ENCODE results near the gene YOD1. TPM values are rescaled to one million over a fixed set of nuclear protein-coding genes. Genes with fewer than 3 reads are reported as not detected.

YOD1 gene
- total and polyA plus RNA-seq, 2 of the 4 experiments (the other 2 are of a cell fraction): 1.8 to 5.4 TPM

GRCh38 chr1:207067665-207068064, 16.7 kb upstream of the YOD1 start:
- POLR2A ChIA-PET (ENCODE audit: unreplicated experiment): no interaction called here
- no CpG with 5 or more reads among the region's 5 CpGs for WGBS, 2 experiments (ENCODE audit: extremely low coverage in 2 of 2, insufficient read length in 1 of 2)
- no peak overlapping the region for H4K8ac ChIP-seq (ENCODE audit: low read depth in 2 of 2, low read length in 2 of 2)
- CTCF ChIA-PET: no interaction called here
- H3K36me3 ChIP-seq (ENCODE audit: control insufficient read depth, insufficient read depth, low read length): no peaks in the 10 kb centered on the region
- no peak overlapping the region for H3K14ac ChIP-seq (replicated peaks; ENCODE audit: low read depth, low read length)
- H2BK5ac ChIP-seq (ENCODE audit: low read depth, low read length, poor library complexity, severe bottlenecking): no peak overlapping the region
- no peak overlapping the region for H3K4me3 ChIP-seq (ENCODE audit: insufficient read depth, low read depth, low read length)
- no peaks in the 10 kb centered on the region for H3K9me3 ChIP-seq (ENCODE audit: control insufficient read depth, insufficient read depth, low read length)
- no peak for TF ChIP-seq BHLHE40 (IDR thresholded peaks at IDR 0.05; ENCODE audit: low read depth, low read length)
- no peak for TF ChIP-seq CEBPB (IDR thresholded peaks at IDR 0.05; ENCODE audit: low read depth, low read length)
- no peak for TF ChIP-seq USF2 (IDR thresholded peaks at IDR 0.05; ENCODE audit: low read depth, low read length)
- no peak for TF ChIP-seq RCOR1 (IDR thresholded peaks at IDR 0.05; ENCODE audit: insufficient replicate concordance, low read length)
- H2BK120ac ChIP-seq (ENCODE audit: low read depth, low read length): no peak overlapping the region
- no peak overlapping the region for H3K56ac ChIP-seq (ENCODE audit: extremely low read depth, insufficient read depth, low read length)
- no peak for DNase-seq
- H3K18ac ChIP-seq (ENCODE audit: low read depth, low read length): no peak overlapping the region
- no peaks in the 10 kb centered on the region for H3K4me1 ChIP-seq (ENCODE audit: control insufficient read depth, insufficient read depth, low read length)
- H2BK20ac ChIP-seq (ENCODE audit: low read depth, low read length): no peak overlapping the region
- H3K27me3 ChIP-seq (ENCODE audit: control insufficient read depth, insufficient read depth, low read length): no peaks in the 10 kb centered on the region
- H4K5ac ChIP-seq (ENCODE audit: low read depth, low read length): no peak overlapping the region
- H3K9me1 ChIP-seq (ENCODE audit: insufficient read depth, low read length): no peaks in the 10 kb centered on the region; the same call in 1 of the 2 replicates
- BruUV-seq (replicated peaks): no TSS peak
- in situ Hi-C loops (cut with MboI; ENCODE audit: low sequenced_read_pairs) (no loop called here), intact Hi-C loops (cut with micrococcal nuclease) (no loop called here), dilution Hi-C loops (cut with HindIII; ENCODE audit: low sequenced_read_pairs, unreplicated experiment) (no loop called here)
- no peak overlapping the region for H3K9ac ChIP-seq (ENCODE audit: low read depth, low read length)
- no peak overlapping the region for H3K23ac ChIP-seq (ENCODE audit: low read depth, low read length)
- H4K20me1 ChIP-seq (ENCODE audit: insufficient read depth, low read length): no peaks in the 10 kb centered on the region
- H2AFZ ChIP-seq (replicated peaks; ENCODE audit: low read length, poor library complexity): no peak overlapping the region
- no peak overlapping the region for H2AK5ac ChIP-seq (ENCODE audit: low read depth, low read length)
- no peak for ATAC-seq (ENCODE audit: low read depth)
- no peak overlapping the region for H2BK15ac ChIP-seq (ENCODE audit: low read depth, low read length)
- H3K27ac ChIP-seq (ENCODE audit: insufficient read depth, low read length): no peak overlapping the region
- H3K79me1 ChIP-seq (ENCODE audit: low read depth in 1 of 2, low read length in 2 of 2): no peaks in the 10 kb centered on the region
- no peak overlapping the region for H4K91ac ChIP-seq (ENCODE audit: insufficient read depth, low read depth, low read length)
- H3K4ac ChIP-seq (ENCODE audit: low read depth, low read length): no peak overlapping the region
- no peak overlapping the region for H3K4me2 ChIP-seq (ENCODE audit: low read depth, low read length)
- no peak overlapping the region for H2AK9ac ChIP-seq (replicated peaks; ENCODE audit: low read depth, low read length, poor library complexity)

All from IMR-90 (cell line).